Embryonic facial prominence (tissue), 1 donor: ENCODE measurements around the gene GXYLT2.
"Not testable (repeated sequence)": the region's sequence is repeated elsewhere in the genome, so short reads cannot be mapped to it uniquely, and the experiment has no call there.

ENCODE experiments used
- DNase-seq: peaks from one replicate; pipeline ENCODE4 v3.0.0-alpha.2; 2016; ENCODE audit errors: extremely low spot score

Gene GXYLT2

DNA sequence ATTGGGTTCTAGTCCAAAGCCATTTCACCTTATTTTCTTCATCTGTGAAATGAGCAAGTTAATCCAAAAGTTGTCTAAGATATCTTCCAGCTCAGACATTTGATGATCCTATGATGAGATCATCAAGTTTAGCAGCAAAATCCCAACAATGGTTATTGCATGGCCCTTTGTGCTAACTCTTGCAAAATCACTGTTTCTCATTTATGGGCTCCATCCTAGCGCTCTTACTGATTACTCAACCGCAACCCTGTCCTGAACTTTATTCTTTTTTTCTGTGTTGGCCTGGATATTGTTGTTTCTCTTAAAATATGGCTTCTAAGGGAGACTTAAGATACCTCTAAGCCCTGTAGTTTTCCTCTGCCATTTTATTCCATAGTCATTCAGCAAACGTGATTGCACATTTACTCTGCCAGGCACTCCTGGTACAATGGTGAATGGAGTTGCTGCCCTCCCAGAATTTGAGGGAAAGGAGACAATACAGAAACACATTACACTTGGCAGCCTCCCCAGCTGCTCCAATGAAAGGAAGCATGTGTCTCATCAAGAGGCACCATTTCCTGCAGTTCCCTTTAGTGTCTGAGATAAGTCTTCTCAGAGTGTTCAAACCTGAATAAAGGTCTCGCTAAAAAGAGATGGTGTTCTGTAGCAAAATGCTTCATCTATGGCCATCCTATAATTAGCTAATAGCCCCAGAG is 4.4 kb downstream of the GXYLT2 start:
- DNase-seq: no peak

DNA sequence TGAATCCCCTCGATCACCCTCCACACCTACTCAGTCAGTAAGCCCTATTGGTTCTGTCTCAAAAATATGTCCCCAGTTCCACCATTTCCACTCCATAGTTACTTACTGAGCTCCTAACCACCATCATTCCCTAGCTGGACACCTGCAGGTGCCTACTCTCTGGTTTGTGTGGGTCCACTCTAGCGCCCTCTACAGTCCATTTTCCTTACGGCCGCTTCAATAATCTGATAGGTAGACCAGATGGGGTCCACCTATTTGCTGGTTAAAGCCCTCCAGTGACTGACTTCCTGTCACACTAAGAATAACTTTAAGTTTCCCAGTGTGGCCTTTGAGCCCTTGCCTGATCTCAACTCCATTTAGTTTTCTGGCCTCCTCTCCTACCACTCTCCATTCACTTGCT is 5.0 kb downstream of the GXYLT2 start:
- no peak for DNase-seq

DNA sequence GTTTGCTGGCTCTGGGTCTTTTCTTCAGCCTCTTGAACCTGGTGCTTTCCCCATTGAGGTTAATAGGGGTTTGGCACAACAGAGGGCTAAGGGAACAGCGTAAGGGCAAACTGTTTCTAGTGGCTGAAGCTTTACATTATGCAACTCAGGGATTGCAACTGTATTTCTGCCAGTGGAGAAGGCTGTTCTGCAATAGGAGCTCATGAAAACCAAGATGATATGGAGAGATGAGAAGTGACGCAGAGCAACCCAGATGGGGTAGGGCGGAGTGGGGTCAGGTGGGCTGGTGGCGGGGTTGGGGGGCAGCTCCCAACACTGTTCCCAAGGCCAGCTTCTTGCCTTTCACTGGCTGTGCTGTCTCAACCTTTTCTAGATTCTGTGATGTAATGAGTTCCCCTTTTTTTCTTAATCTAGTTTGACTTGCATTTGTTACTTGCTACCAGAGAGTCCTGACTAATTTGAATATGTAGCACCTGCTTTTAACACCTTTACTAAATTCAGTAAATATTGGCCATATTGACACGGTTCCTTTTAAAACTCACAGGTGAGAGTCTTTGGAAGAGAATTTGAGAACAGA is 7.2 kb downstream of the GXYLT2 start:
- DNase-seq: no peak

DNA sequence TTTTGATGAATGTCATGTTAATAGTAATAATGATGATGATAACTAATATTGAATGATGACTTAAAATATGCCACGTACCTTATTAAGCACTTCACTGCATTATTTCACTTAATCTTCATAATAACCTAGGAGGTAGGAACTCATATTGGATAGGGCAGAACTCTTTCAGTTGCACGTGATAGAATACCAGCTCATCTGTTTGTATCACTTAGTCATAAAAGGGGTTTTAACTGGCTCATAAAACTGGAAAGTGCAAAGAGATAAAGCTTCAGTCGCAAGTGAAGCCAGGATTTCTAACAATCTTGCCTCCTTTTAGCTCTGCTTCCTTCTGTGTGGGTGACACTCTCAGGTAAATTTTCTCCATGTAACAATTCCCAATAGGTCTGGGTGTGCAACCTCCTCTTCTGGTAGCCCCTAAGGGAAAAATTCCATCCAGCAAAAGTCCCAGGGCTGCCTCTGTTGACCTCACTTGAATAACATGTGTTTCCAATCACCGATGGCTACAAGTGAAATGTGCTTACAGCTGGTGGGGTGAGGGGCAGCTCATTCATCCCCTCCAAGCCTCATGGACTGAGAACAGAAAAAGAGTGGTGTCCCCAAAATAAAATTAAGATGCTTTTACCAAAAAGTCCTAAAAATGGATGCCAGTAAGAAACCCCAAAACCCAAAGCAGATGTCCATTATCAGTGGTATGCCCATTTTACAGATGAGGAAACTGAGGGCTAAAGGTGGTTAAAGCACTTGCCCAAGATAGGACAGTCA is 9.3 kb downstream of the GXYLT2 start:
- no peak for DNase-seq

DNA sequence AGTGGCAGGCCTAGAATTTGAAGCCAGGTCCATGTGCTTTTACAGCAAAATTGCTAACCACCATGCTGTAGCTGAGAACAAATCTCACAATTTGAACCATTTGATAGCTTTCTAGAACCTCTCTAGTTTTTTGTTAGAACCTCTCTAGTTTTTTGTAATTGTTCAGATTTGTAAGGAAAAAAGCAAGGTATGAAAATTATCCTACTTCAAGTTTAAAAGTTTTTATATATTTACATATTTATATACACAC is 9.8 kb downstream of the GXYLT2 start:
- DNase-seq: no peak

DNA sequence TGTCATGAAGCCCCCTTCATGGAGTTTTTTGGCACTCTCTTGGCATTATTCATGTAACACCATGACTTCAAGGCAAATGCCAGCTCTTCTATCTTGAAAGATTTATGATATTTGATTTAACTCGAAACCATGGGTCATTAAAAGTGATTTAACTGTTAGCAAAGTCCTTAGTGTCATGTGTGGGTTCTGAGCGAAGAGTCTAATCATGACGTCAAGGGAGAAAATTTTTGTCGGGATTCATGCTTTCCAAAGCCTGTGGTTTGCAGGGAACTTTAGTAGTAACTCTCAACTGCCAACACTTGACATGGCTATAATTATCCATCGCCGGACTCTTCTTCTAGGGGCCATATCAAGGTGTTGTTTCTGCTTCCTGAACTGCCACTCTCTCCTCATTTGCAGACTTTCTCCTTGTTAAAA is 11.5 kb downstream of the GXYLT2 start:
- no peak for DNase-seq

DNA sequence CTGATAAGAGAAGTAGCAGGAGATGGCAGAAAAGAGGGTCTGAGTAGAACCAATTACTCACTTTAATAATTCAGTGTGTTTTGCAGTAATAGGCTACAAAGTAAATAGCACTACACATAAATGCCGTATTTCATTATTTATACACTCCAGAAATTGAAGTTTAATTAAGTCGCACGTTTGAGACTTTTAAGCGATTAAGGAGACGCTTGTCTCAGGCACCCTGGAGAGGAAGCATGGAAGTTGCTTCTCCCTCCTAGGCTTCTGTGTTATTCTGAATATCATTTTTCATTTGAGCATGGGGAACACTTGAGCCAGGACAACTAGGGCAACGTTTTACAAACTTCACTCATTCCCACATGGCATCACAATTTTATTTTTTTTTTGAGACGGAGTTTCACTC is 12.2 kb downstream of the GXYLT2 start:
- no peak for DNase-seq

DNA sequence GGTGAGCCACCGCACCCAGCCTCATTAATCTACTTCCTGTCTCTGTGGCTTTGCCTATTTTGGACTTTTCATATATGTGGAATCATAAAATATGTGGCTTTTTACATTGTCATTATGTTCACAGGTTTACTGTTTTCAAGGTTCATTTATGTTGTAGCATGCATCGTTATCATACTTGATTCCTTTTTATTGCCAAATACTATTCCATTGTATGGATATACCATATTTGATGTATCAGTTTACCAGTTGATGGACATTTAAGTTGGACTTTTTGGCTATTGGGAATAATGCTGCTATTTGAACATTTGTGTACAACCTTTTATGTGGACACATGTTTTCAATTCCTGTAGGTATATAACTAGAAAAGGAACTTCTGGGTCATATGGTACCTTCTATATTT is 14.0 kb downstream of the GXYLT2 start:
- DNase-seq: no peak

DNA sequence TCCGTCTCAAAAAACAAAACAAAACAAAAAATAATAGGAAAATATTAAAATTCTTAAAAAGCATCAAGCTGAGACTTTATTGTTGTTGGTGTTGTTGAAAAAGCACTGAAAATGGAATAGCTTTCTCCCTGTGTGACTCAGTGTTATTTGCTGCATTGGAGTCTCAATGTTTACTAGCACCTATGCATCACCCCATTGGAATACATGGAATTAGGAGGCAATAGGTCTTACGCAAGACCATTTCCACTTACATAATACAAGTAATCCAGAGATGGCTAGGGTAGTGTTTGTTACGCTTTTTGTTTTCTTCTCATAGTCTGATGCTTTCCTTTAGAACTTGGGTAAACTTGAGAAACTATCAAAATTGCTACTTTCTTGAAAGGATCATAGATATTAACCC is 15.2 kb downstream of the GXYLT2 start:
- DNase-seq: no peak

DNA sequence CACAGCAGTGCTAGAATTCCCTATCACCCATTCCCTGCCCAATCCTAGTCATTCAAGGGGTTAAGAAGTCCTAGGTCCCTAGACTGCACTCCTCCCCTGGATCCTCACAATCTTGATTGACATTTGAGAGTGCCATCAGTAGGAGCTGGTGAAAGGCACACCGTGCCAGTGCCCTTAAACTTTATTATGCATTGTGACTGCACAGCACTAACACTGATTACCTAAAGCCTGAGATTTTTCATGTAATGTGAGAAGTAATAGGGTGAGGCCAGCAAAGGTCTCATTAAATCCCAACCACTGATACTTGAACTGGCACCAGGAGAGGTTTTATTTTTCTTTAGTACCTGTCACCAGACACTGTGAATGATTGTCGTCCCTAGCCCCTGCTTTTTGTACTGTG is 16.3 kb downstream of the GXYLT2 start:
- no peak for DNase-seq

DNA sequence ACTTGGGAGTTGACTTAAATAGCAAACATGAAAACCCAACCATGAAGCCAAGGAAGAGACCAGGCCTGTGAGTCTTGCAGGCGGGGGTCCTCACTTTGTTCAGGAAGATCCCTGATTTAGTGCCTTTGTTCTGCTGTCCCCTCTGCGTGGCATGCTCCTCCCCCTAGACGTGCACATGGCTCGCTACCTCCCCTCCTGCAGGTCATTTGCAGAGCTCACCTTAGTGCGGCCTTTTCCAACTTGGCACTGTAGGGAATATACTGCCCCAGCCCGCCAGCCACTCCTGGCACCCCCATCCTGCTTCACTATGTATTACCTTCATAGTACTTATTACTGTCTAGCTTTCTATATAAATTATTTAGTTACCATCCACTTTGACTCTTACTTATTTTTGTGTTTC is 18.3 kb downstream of the GXYLT2 start:
- DNase-seq: no peak

DNA sequence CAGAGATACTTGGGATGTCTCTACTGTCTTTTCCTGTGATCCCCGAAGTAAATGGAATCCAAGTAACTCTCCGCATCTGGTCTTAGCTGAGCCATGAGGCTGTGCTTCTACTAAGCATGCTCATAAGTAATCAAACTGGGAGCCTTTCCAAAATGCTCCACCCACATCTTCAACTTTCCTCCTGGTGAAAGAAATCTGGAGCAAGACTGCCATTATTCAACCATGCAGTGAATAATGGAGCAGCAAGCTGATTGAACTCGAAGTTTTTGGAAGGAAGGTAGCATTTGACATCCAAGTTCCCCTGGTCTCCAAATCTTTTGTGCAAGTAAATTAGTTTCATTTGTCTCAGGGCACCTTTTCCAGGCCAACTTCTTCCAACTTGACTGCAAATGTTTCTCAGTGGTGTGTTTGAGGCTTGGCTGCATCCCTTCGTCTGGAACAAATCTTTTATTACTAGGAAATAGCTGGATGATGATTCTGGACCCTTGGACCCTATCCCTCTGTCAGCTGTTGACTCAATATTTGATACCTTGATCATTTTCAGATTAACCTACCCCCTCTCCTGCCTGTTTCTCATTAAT is 19.4 kb downstream of the GXYLT2 start:
- peak; percentile 88 for DNase-seq

DNA sequence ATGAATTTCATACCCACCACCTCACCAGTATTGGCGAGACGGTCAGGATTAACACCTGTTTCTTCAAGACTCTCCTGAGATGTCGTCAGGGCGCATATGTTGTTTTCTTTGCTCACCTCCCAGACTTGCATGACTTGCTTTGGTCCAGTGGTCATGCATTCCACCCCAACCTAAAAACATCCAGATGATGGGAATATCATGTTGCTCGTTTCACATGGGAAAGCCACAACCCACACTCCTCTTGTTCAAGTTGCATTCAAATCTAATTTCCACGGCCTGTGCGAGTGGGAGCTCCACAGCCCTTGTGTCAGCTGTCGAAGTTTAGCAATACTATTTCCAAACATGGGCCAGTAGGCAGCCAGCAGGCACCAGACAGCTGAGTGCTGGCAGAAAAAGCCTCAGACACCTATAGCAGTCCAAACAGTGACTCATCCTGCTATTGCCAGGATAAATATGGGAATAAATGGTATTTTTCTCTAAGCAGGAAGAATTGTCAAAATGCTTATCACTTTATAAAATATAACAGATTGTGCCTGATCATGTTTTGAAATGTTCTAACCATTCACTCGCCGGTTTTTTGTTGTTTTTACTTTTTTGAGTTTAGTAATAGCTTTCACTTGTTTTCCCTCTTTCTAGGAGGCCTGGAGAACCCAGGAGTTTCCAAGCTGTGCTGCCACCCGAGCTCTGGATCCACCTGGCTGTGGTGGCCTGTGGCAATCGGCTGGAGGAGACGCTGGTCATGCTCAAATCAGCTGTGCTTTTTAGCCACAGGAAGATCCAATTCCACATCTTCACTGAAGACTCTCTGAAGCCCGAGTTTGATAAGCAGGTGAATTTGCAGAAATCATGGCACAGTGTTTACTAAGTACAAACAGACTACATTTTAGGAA is 20.1 kb downstream of the GXYLT2 start:
- DNase-seq: peak; percentile 87

DNA sequence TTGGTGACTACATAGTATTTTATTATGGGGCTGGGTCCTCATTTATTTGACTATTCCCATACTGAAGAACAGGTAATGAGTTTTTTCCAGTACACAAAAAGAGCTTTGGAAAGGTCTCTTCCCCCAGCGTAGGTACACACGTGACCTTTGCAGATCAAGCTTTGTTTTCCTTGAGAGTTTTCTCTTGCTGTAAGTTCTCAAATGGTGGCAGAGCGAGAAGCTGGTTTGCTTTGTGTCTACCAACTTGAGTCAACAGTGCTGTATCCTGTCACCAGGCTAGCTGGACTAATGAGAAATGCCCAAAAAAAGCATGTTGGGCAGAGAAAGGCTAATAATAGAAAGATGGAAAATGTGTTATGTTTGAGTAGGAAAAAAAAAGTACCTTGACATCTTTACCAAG is 21.7 kb downstream of the GXYLT2 start:
- no peak for DNase-seq

DNA sequence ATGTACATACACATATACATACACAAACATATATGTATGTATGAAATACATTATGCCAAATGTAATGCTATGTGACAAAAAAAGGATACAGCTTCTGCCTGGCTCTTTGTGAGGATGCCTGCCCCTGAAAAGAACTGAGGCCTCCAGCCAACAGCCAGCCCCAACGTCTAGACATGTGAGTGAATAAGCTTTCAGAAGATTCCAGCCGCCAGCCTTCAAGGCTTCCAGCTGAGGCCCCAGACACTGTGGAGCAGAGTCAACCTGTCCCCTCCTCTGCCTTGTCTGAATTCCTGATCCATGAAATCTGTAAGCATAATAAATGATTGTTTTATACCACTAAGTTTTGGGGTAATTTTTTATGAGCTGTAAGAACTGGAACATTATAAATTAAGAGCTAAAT is 24.7 kb downstream of the GXYLT2 start:
- DNase-seq: no peak

DNA sequence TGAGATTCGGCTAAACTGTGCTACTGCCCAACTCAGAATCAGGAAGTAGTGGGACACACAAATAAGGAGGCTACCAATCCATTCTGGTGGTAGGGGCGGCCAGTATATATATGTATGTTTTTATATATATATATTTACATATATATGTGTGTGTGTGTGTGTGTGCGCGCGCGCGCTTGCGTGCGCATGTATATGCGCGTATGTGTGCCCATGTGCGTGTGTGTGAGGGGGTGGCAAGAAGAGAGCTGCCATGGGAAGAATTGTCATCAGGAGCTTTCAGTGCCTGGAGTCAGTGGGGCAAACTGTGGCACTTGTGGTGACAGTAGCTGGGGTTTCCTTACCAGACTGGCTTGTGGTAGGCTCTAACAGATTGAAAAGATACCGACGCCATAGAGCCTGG is 26.5 kb downstream of the GXYLT2 start:
- DNase-seq: no peak

DNA sequence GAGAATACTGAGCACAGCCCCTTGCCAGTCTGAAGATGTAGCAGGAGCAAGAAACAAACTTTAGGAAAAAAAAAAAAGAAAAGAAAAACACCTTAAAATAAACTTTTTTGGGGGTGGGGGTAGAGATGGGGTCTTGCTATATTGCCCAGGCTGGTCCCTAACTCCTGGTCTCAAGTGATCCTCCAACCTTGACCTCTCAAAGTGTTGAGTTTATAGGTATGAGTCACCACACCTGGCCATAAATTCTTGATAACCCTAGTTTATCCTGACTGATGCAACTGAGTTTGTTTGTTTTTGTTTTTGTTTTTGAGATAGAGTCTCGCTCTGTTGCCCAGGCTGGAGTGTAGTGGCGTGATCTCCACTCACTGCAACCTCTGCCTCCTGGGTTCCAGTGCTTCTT is 28.4 kb downstream of the GXYLT2 start:
- DNase-seq: no peak

DNA sequence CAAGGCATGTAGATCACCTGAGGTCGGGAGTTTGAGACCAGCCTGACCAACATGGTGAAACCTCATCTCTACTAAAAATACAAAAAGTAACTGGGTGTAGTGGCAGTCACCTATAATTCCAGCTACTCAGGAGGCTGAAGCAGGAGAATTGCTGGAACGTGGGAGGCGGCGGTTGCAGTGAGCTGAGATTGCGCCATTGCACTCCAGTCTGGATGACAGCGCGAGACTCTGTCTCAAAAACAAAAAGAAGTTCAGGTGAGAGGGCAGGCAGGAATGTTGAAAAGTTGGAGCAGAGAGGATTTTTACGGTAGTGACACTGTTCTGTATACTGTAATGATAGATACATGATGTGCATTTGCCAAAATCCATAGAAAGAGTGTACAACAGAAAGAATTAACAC is 31.7 kb downstream of the GXYLT2 start:
- no peak for DNase-seq

DNA sequence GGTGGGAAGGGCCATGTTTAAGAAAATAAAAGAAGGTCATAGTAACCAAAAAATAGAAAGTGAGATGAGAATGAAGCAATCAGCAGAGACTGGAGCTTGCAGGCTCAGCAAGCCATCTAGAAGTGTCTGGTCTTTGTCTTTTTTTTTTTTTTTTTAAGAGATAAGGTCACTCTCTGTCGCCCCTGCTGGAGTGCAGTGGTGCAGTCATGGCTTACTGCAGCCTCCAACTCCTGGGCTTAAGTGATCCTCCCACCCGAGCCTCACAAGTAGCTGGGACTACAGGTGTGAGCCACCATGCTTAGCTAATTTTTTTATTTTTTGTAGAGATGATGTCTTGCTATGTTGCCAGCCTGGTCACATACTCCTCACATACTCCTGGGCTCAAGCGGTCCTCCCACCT is 36.2 kb downstream of the GXYLT2 start:
- no peak for DNase-seq

DNA sequence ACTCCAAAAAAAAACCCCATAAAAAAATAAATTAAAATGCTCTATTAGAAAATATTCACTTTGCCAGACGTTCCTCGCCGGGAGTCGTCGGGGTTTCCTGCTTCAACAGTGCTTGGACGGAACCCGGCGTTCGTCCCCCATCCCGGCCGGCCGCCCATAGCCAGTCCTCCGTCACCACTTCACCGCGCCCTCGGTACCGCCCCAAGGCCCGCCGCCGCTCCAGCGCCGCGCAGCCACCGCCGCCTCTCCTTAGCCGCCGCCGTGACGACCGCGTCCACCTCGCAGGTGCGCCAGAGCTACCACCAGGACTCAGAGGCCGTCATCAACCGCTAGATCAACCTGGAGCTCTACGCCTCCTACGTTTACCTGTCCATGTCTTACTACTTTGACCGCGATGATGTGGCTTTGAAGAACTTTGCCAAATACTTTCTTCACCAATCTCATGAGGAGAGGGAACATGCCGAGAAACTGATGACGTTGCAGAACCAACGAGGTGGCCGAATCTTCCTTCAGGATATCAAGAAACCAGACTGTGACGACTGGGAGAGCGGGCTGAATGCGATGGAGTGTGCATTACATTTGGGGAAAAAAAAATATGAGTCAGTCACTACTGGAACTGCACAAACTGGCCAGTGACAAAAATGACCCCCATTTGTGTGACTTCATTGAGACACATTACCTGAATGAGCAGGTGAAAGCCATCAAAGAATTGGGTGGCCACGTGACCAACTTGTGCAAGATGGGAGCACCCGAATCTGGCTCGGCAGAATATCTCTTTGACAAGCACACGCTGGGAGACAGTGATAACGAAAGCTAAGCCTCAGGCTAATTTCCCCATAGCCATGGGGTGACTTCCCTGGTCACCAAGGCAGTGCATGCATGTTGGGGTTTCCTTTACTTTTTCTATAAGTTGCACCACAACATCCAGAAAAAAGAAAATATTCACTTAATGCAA is 41.2 kb downstream of the GXYLT2 start:
- not testable (repeated sequence) for DNase-seq

DNA sequence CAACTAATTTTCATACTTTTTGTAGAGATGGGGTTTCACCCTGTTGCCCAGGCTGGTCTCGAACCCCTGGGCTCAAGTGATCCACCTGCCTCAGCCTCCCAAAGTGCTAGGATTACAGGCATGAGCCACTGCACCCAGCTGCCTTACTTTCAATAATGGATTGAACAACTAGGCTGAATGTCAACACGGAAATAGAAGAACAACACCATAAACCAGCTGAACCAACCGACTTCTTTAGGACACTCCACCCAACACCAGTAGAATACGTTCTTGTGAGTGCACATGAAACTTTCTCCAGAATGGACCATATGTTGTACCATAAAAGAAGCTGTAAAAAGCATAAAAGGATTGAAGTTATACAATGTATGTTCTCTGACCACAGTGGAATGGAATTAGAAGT is 42.9 kb downstream of the GXYLT2 start:
- DNase-seq: no peak
